Measurements from ENCODE around the gene DSG4.

Gene DSG4

GRCh38 chr18:31424383-31424988 lies 47.9 kb downstream of the DSG4 start:
- no peaks in the 10 kb centered on the region for H4K20me1 ChIP-seq (ENCODE audit: insufficient read depth, low read length)
- 0 out of 2 replicates have a peak overlapping the region, but pooled peaks have one; percentile 63 for H2AFZ ChIP-seq (ENCODE audit: low read depth, low read length)
- H3K27ac ChIP-seq (ENCODE audit: low read length): no peak overlapping the region
- no peak overlapping the region for H3K4me2 ChIP-seq (ENCODE audit: low read length)
- no peak overlapping the region for H3K4me3 ChIP-seq (ENCODE audit: low read length)
- no peaks in the 10 kb centered on the region for H3K79me2 ChIP-seq (ENCODE audit: low read length)
- no peaks in the 10 kb centered on the region for H3K36me3 ChIP-seq (replicated peaks; ENCODE audit: low read depth, low read length)
- H3K9ac ChIP-seq (ENCODE audit: low read length): no peak overlapping the region
- peak; percentile 93 for TF ChIP-seq CTCF (IDR thresholded peaks at IDR 0.05; ENCODE audit: low read depth, low read length)
- no peak for TF ChIP-seq EZH2phosphoT487 (IDR thresholded peaks at IDR 0.05; ENCODE audit: low read depth)
- H3K4me1 ChIP-seq (ENCODE audit: low read length): no peaks in the 10 kb centered on the region
- H3K27me3 ChIP-seq (ENCODE audit: low read depth, low read length): no peaks in the 10 kb centered on the region
- no peaks in the 10 kb centered on the region for H3K9me3 ChIP-seq (ENCODE audit: insufficient read depth, low read length)

- Histone ChIP-seq H3K79me2 (ENCODE audit: low read length) (no peaks in the 10 kb centered on the region), H3K27me3 (ENCODE audit: low read depth, low read length) (no peaks in the 10 kb centered on the region), H3K9ac (ENCODE audit: low read length) (no peak overlapping the region), H3K9me3 (ENCODE audit: insufficient read depth, low read length) (no peaks in the 10 kb centered on the region), H3K36me3 (replicated peaks; ENCODE audit: low read depth, low read length) (no peaks in the 10 kb centered on the region), H2AFZ (ENCODE audit: low read depth, low read length) (no peak overlapping the region), H3K27ac (ENCODE audit: low read length) (no peak overlapping the region), H3K4me2 (ENCODE audit: low read length) (no peak overlapping the region), H3K4me3 (ENCODE audit: low read length) (no peak overlapping the region), H3K4me1 (ENCODE audit: low read length) (peaks cover 11% of the 10 kb centered on the region; the same call in 1 of the 2 replicates), H4K20me1 (ENCODE audit: insufficient read depth, low read length) (no peaks in the 10 kb centered on the region)
- no peak for TF ChIP-seq EZH2phosphoT487 (IDR thresholded peaks at IDR 0.05; ENCODE audit: low read depth)
- TF ChIP-seq CTCF (IDR thresholded peaks at IDR 0.05; ENCODE audit: low read depth, low read length): no peak
Measured at GRCh38 chr18:31426021-31426420, 49.4 kb downstream of the DSG4 start.

- Histone ChIP-seq H3K4me1 (ENCODE audit: low read length) (peaks cover 11% of the 10 kb centered on the region; the same call in 1 of the 2 replicates), H3K27me3 (ENCODE audit: low read depth, low read length) (no peaks in the 10 kb centered on the region), H2AFZ (ENCODE audit: low read depth, low read length) (no peak overlapping the region), H3K27ac (ENCODE audit: low read length) (no peak overlapping the region), H3K79me2 (ENCODE audit: low read length) (no peaks in the 10 kb centered on the region), H3K4me2 (ENCODE audit: low read length) (no peak overlapping the region), H3K9ac (ENCODE audit: low read length) (no peak overlapping the region), H3K4me3 (ENCODE audit: low read length) (no peak overlapping the region), H3K36me3 (replicated peaks; ENCODE audit: low read depth, low read length) (no peaks in the 10 kb centered on the region), H3K9me3 (ENCODE audit: insufficient read depth, low read length) (no peaks in the 10 kb centered on the region), H4K20me1 (ENCODE audit: insufficient read depth, low read length) (no peaks in the 10 kb centered on the region)
- TF ChIP-seq EZH2phosphoT487 (IDR thresholded peaks at IDR 0.05; ENCODE audit: low read depth): no peak
- no peak for TF ChIP-seq CTCF (IDR thresholded peaks at IDR 0.05; ENCODE audit: low read depth, low read length)
Measured at GRCh38 chr18:31426871-31427406, 50.4 kb downstream of the DSG4 start.

GRCh38 chr18:31428211-31428610 lies 51.6 kb downstream of the DSG4 start:
- Histone ChIP-seq H3K9me3 (ENCODE audit: insufficient read depth, low read length) (no peaks in the 10 kb centered on the region), H3K27me3 (ENCODE audit: low read depth, low read length) (no peaks in the 10 kb centered on the region), H3K27ac (ENCODE audit: low read length) (no peak overlapping the region), H3K4me2 (ENCODE audit: low read length) (no peak overlapping the region), H3K9ac (ENCODE audit: low read length) (no peak overlapping the region), H3K4me3 (ENCODE audit: low read length) (no peak overlapping the region), H3K36me3 (replicated peaks; ENCODE audit: low read depth, low read length) (no peaks in the 10 kb centered on the region), H3K79me2 (ENCODE audit: low read length) (no peaks in the 10 kb centered on the region), H2AFZ (ENCODE audit: low read depth, low read length) (no peak overlapping the region), H4K20me1 (ENCODE audit: insufficient read depth, low read length) (no peaks in the 10 kb centered on the region), H3K4me1 (ENCODE audit: low read length) (peaks cover 11% of the 10 kb centered on the region; the same call in 1 of the 2 replicates)
- TF ChIP-seq CTCF (IDR thresholded peaks at IDR 0.05; ENCODE audit: low read depth, low read length): no peak
- TF ChIP-seq EZH2phosphoT487 (IDR thresholded peaks at IDR 0.05; ENCODE audit: low read depth): no peak

Data from OCI-LY3 (cell line).